ENCODE results near the gene SLC13A2.
"Not testable (repeated sequence)": the region's sequence is repeated elsewhere in the genome, so short reads cannot be mapped to it uniquely, and the experiment has no call there.

Gene SLC13A2

DNA sequence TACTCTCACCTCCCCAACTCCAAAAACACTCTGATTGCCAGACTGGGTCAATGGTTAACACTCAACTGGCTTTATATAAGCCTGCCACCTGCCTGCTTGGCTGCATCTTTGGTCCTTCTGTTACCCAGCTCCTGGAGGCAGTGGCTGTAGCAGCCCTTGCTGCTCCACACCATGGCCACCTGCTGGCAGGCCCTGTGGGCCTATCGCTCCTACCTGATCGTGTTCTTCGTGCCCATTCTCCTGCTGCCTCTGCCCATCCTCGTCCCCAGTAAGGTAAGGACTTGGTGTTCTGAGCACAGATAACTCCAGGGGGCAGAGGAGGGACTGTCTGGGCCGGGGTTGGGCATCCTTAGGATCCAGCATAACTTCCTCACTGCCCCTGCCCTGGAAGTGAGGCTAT is at the start of gene SLC13A2:
TSS of gene SLC13A2 (plus strand) at position 103 of the 400 bp plus-strand sequence. CDS start at position 172, 69 bp downstream.
- DNase-seq, result no peak

DNA sequence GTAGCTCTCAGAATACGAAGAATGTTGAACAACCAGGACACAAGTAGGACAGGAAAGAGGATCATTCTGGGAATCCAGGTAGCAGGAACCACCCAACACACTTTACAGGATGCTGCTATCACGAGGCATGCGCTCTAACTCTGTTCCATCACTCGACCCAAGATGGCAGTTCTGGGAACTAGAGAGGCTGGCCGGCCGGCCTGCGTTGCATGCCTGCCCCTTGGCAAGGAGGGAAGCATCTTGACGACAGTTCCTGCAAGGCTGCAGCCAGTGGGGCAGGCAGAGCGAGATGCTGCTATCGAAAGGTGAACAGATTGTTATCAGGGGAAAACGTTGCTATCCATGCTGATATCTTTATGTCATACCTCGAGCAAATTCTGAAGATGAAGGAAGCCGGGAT is 48.2 kb upstream of the SLC13A2 start:
- no peak for DNase-seq

- no peak for DNase-seq
These were observed 47.3 kb upstream of the SLC13A2 start for GRCh38 chr17:28426081-28426519.

GRCh38 chr17:28427371-28427770 is 46.1 kb upstream of the SLC13A2 start:
- DNase-seq, result peak; percentile 87

DNA sequence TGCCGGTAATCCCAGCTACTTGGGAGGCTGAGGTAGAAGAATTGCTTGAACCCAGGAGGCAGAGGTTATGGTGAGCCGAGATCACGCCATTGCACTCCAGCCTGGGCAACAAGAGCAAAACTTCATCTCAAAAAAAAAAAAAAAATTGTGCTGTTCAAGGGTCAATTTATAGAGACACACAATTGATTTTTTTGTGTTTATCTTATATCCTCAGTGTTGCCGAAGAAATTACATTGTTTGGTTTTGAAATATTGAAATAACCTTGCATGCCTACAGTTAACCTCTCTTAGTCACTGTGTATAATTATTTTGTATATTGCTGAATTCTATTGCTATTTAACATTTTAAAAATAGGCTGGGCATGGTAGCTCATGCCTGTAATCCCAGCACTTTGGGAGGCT is 45.5 kb upstream of the SLC13A2 start:
- not testable (repeated sequence) for DNase-seq

DNA sequence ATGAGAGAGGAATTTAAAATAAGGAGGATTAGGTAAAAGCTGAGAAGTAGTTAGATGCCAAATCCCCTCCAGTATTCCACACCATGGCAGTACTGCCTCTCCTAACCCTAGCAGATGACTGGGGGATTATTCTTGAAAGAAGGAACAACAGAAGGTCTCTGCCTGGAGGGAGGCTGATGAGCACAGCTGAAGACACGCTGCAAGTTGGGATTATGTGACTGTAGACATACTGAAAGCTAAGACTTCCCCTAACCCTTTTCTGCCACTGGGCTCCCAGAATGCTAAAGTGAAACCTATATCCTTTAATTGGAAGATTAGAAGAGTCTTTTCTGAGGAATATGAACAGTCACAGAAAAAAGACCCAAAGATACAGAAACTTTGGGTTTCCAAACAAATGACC is 39.7 kb upstream of the SLC13A2 start:
- no peak for DNase-seq

DNA sequence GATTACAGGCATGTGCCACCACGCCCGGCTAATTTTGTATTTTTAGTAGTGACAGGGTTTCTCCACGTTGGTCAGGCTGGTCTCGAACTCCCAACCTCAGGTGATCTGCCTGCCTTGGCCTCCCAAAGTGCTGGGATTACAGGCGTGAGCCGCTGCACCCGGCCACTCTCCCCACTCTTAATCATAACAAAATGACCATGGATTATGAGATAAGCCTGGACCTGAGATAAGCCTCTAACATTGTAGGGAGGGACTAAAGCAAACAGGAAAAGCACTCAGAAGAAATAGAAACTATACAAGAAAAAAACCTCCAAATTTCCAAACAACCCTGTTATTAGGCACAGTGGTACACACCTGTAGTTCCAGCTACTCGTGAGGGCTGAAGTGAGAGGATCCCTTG is 39.1 kb upstream of the SLC13A2 start:
- DNase-seq, result not testable (repeated sequence)

GRCh38 chr17:28443901-28444638 is 29.4 kb upstream of the SLC13A2 start:
- no peak for DNase-seq

DNA sequence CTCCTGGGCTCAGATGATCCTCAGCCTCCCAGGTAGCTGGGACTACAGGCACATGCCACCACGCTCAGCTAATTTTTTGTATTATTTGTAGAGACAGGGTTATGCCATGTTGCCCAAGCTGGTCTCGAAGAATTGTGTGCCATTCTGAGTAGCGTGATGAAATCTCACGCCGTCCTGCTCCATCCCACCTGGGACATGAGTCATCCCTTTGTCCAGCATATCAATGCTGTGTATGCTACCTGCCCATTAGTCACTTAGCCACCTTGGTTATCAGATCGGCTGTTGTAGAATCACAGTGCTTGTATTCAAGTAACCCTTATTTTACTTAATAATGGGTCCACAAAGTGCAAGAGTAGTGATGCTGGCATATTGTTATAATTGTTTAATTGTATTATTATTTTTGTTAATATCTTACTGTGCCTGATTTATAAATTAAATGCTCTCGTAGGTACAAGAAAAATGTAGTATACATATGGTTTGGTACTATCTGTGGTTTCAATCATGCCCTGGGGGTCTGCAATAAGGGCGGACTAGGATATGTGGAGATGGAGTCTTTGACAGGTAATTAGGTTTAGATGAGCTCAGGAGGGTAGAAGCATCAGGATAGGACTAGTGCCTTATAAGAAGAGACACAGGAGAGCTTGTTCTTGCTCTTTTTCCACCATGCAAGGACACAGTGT is 26.6 kb upstream of the SLC13A2 start:
- no peak for DNase-seq

GRCh38 chr17:28447396-28447760 is 26.1 kb upstream of the SLC13A2 start:
- no peak for DNase-seq

GRCh38 chr17:28449859-28450258 is 23.6 kb upstream of the SLC13A2 start:
- no peak for DNase-seq

GRCh38 chr17:28457890-28458289 is 15.6 kb upstream of the SLC13A2 start:
- DNase-seq, result no peak

DNA sequence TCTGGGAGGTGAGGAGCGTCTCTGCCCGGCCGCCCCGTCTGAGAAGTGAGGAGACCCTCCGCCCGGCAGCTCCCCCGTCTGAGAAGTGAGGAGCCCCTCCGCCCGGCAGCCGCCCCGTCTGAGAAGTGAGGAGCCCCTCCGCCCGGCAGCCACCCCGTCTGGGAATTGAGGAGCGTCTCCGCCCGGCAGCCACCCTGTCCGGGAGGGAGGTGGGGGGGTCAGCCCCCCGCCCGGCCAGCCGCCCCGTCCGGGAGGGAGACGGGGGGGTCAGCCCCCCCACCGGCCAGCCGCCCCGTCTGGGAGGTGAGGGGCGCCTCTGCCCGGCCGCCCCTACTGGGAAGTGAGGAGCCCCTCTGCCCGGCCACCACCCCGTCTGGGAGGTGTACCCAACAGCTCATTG is 14.6 kb upstream of the SLC13A2 start:
- not testable (repeated sequence) for DNase-seq

DNA sequence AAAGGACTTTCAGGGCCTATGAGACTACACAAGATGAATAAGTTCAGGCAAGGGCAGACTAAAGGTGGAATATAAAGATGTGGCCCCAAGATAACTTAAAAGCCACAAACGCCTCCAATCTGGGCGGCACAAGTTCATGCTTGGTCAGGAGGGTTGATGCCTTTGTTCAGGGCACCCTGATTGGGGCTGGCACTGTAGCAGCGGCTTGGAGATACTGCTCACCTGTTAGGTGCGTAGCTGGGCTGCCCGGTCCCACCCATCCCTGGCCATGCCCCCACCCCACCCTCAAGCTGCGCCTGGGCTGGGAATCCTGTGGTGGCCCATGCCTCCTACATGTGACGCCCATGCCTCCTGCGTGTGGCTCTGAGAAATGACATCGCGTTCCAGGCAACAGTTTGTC is 12.5 kb upstream of the SLC13A2 start:
- no peak for DNase-seq

- no peak for DNase-seq
These were observed 7.4 kb upstream of the SLC13A2 start for GRCh38 chr17:28466001-28466400.

DNA sequence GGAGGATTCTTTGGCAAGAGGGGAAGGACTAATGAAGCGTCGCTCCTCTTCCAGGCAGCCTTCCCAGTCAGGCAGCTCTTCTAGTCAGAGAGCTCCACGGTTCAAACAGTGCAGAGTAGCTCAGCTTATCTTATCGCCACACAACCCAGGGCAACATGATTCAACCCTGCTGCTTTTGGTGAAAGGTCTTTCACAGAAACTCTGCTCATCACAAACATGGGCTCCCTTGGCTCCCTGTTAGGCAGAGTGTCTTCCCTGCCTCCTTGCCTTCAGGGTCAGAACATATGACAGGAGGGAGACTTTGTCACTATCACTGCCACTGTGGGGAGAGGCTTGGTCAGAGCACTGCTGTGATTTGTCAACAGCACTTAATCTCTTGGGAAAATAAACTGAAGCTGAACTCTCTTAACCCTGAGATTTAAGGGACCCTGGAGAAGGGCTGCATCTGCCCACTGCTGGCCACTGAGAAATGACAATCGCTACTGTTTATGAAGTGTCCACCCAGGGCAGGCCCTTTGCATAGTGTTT is 6.9 kb upstream of the SLC13A2 start:
- no peak for DNase-seq

DNA sequence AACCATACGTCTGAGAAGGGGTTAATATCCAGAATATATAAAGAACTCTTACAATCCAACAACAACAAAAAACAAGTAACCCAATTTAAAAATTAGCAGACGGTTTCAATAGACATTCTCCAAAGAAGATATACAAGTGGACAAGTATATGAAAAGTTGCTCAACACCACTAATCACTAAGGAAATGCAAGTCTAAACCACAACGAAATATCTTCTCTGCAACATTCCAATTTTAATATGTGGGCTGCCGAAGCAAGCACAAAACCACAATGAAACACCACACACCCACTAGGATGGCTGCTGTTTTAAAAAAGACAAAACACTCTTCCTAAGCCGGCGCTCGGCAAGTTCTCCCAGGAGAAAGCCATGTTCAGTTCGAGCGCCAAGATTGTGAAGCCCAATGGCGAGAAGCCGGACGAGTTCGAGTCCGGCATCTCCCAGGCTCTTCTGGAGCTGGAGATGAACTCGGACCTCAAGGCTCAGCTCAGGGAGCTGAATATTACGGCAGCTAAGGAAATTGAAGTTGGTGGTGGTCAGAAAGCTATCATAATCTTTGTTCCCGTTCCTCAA is 5.9 kb upstream of the SLC13A2 start:
- DNase-seq, result no peak

DNA sequence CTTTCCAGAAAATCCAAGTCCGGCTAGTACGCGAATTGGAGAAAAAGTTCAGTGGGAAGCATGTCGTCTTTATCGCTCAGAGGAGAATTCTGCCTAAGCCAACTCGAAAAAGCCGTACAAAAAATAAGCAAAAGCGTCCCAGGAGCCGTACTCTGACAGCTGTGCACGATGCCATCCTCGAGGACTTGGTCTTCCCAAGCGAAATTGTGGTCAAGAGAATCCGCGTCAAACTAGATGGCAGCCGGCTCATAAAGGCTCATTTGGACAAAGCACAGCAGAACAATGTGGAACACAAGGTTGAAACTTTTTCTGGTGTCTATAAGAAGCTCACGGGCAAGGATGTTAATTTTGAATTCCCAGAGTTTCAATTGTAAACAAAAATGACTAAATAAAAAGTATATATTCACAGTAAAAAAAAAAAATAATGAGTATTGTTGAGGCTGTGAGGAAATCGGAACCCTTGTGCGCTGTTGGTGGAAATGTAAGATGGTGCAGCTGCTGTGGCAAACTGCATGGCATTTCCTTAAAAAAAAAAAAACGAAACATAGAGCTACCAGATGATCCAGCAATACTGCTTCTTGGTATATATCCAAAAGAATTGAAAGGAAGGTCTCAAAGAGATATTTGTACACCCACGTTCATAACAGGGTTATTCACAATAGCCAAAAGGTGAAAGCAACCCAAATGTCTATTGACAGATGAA is 5.3 kb upstream of the SLC13A2 start:
- DNase-seq, result not testable (repeated sequence)

DNA sequence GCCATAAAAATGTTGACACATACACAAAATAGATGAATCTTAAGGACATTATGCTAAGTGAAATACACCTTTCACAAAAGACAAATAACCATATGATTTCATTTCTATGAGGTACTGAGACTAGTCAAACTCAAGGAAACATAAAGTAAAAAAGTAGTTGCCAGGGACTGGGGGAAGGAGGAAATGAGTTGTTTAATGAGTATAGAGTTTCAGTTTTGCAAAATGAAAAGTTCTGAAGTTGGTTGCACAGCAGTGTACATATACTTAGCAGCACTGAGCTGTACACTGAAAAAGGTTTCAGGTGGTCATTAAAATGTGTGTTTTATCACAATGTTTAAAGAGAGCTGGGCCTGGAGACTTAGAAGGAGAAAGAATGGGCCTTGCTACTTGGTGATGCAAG is 4.7 kb upstream of the SLC13A2 start:
- DNase-seq, result no peak

GRCh38 chr17:28469376-28469775 is 4.1 kb upstream of the SLC13A2 start:
- no peak for DNase-seq

GRCh38 chr17:28470266-28470913 is 3.1 kb upstream of the SLC13A2 start:
- DNase-seq, result no peak

- no peak for DNase-seq
These were observed 2.5 kb upstream of the SLC13A2 start for GRCh38 chr17:28470914-28471366.
